ENCODE data around the gene DIPK2B. TPM values are rescaled to one million over a fixed set of nuclear protein-coding genes. Genes with fewer than 3 reads are reported as not detected.

Gene DIPK2B
- total and polyA plus RNA-seq, 2 of the 13 experiments (the other 11 are each of a cell fraction or from before 2014, with no cell fraction given): not detected

DNA sequence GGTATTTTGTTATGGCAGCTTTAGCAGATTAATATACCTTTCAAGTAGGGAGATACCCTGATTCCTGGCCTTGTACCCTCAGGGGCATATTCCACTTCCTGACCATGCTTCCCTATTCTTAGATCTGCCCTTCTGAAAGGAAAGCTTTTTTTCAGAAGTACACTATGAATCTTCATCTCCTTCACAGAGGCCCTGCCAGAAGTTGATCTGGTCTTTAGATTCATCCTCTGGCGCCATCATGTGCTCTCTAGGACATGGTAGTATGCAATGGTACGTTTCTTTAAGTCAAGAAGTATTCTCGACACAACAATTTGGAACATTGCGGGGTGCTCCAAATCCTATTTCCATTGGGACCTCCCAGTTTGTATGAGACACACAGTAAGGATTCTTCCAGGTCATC is 39.6 kb upstream of the DIPK2B start:
- no peak for ATAC-seq
- no TSS peak for BruUV-seq (replicated peaks)
- no peak overlapping the region for H2AFZ ChIP-seq (ENCODE audit: low read length)
- FAIRE-seq: no peak
- no peaks in the 10 kb centered on the region for H3K36me3 ChIP-seq (replicated peaks in 1 of 2; ENCODE audit: control insufficient read depth in 1 of 2, insufficient read depth in 2 of 2, low read length in 2 of 2)
- H3K9me3 ChIP-seq (ENCODE audit: low read length): no peaks in the 10 kb centered on the region
- no peaks in the 10 kb centered on the region for H4K20me1 ChIP-seq (ENCODE audit: insufficient read depth, low read length)
- intact Hi-C loops (cut with micrococcal nuclease; ENCODE audit: unreplicated experiment) (no loop called here), in situ Hi-C loops (cut with HindIII; ENCODE audit: extremely low pct_ligation_motif_present, low pct_unique_long_range_greater_than_20kb) (no loop called here)
- H3K27ac ChIP-seq (ENCODE audit: extremely low read length, insufficient read depth, low read length): no peak overlapping the region
- no peak for DNase-seq (ENCODE audit: low spot score)
- H3K4me1 ChIP-seq (ENCODE audit: insufficient read depth, low read length): no peaks in the 10 kb centered on the region
- ChIA-PET POLR2A (no interaction called here), CTCF (ENCODE audit: low intra/inter-chr PET ratio, low total read pairs) (no interaction called here)
- 33% methylated on average over 3 of the region's 4 CpGs for WGBS (ENCODE audit: low lambda C conversion rate)
- no peaks in the 10 kb centered on the region for H3K79me2 ChIP-seq (ENCODE audit: insufficient read depth, low read length)
- no peak overlapping the region for H3K9ac ChIP-seq (ENCODE audit: insufficient read depth, low read depth, low read length)
- TF ChIP-seq NKX3-1 (CRISPR knock-in tag; IDR thresholded peaks at IDR 0.05): no peak
- TF ChIP-seq ZNF530 (CRISPR knock-in tag; IDR thresholded peaks at IDR 0.05; ENCODE audit: low read depth): no peak
- TF ChIP-seq ZNF317 (CRISPR knock-in tag; IDR thresholded peaks at IDR 0.05): no peak
- TF ChIP-seq, protein P1, sequence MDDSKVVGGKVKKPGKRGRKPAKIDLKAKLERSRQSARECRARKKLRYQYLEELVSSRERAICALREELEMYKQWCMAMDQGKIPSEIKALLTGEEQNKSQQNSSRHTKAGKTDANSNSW (CRISPR knock-in tag; IDR thresholded peaks at IDR 0.05; ENCODE audit: borderline replicate concordance): no peak
- TF ChIP-seq HHEX (CRISPR knock-in tag; IDR thresholded peaks at IDR 0.05): no peak
- TF ChIP-seq, protein P2, sequence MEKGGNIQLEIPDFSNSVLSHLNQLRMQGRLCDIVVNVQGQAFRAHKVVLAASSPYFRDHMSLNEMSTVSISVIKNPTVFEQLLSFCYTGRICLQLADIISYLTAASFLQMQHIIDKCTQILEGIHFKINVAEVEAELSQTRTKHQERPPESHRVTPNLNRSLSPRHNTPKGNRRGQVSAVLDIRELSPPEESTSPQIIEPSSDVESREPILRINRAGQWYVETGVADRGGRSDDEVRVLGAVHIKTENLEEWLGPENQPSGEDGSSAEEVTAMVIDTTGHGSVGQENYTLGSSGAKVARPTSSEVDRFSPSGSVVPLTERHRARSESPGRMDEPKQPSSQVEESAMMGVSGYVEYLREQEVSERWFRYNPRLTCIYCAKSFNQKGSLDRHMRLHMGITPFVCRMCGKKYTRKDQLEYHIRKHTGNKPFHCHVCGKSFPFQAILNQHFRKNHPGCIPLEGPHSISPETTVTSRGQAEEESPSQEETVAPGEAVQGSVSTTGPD (CRISPR knock-in tag; IDR thresholded peaks at IDR 0.05): no peak
- no peak for TF ChIP-seq ZNF354B (CRISPR knock-in tag; IDR thresholded peaks at IDR 0.05)
- no peak for TF ChIP-seq DMAP1 (CRISPR knock-in tag; IDR thresholded peaks at IDR 0.05)
- TF ChIP-seq ZNF207 (IDR thresholded peaks at IDR 0.05; ENCODE audit: borderline replicate concordance): no peak
- no peak for TF ChIP-seq ADNP (CRISPR knock-in tag; IDR thresholded peaks at IDR 0.05)
- TF ChIP-seq SIX1 (CRISPR knock-in tag; IDR thresholded peaks at IDR 0.05; ENCODE audit: borderline replicate concordance): no peak
- no peak overlapping the region for H3K4me3 ChIP-seq (replicated peaks in 1 of 3; ENCODE audit: insufficient read depth in 1 of 3, low read depth in 2 of 3, low read length in 3 of 3)
- no peaks in the 10 kb centered on the region for H3K27me3 ChIP-seq (ENCODE audit: control insufficient read depth in 1 of 2, insufficient read depth in 2 of 2, low read length in 2 of 2)
- H3K4me2 ChIP-seq (ENCODE audit: low read depth, low read length): no peak overlapping the region
